Smooth muscle cell of the brain vasculature (primary cell): ENCODE results near the gene GPC6.

Experiments
- DNase-seq: peaks from one replicate; pipeline ENCODE4 v3.0.0-alpha.2; 2012; ENCODE audit warnings: low read depth, low spot score

Gene GPC6

DNA sequence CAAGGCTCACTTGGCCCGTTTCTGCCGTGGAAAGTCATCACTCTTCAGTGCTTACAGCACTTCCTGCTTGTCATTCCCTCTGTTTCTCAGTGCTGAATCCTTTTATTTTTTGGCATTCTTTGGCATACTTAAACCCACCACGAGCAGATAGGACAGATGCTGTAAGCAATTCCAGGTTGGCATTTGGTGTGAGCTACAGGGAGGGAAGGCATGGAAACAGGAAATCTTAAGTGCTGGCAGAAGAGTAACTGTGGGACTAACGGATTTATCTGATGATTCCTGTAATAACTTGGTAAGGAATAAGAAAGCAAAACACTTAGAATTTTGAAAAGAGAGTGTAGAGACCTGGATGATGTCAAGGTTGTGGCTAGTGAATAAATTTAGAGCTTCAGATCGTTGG is 273.4 kb downstream of the GPC6 start:
- no peak for DNase-seq

DNA sequence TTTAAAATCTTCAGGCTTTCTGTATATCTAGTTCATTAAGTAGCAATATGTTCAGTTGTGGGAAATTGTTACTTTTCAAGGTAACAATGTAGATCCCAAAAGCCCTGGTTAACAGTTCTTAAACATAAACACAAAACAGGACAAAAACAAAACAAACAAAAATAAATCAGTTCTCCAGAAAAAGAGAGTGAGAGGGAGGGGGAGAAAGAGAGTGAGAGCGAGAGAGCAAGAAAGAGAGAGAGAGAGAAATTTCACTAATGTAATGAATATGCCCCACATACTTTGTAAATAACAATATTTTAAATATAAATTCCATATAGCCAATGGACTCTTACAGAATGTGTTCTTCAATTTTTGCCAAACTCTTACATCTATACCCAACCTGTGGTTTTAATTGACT is 275.5 kb downstream of the GPC6 start:
- DNase-seq = no peak

DNA sequence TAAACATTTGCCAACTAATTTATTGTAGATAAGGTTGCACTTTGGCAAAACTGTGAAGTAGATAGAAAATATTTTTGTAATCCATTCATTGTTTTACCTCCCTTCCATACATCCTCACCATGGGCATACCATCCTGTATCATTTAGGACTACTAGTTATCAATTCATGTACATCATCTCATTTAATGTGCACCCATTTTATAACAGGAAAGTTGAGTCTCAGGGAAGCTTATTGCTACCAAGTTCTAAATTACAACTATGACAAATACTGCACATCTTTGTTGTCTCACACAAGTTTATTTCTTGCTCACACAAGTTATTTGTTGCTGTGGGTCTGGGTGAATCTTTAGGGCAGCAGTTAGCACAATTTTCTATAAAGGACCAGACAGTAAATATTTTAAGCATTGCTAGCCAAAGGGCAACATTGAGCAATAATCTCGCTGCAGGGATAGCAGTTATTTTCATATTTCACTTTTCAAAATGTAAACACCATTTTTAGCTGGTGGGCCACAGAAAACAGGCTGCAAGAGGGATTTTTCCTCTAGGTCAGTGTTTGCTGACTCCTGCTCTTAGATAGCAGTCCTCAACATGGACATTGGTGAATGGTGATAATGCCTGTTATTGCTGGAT is 276.5 kb downstream of the GPC6 start:
- DNase-seq = no peak

DNA sequence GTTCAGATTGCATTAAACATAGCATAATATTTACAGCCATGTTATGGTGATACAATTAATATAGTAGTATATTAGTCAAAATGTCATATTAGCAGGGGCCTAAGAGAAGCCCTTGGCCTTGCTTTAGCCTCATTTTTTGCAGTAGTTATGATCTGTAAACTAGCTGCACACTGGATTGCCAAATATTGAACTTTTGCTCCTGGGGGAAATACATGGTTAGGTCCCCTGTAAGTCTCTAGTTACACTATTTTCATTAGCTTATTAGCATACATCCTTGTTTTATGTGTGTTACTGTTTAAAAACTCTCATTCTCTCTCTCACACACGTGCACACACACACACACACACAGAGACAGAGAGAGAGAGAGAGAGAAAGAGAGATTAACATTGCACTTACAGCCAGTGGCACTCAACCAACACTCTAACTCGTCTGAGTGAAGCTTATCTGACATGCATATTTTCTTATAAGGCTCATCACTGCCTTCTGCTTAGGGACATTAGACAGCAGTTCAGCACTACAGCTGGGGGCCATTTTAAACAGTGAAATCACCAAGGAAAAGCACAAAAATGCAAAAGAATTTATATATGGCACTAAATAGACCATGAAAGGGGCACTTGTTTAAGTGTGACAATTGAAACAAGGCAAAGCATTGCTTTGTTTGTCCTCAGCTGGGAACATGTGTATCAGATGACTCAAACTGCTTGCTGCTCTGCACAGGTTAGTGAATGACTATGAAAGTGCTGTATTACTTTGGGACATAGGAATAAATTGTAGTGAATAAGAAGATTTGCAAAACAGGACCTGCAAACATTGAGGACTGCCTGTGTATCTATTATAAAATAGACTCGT is 278.7 kb downstream of the GPC6 start:
- DNase-seq = no peak

DNA sequence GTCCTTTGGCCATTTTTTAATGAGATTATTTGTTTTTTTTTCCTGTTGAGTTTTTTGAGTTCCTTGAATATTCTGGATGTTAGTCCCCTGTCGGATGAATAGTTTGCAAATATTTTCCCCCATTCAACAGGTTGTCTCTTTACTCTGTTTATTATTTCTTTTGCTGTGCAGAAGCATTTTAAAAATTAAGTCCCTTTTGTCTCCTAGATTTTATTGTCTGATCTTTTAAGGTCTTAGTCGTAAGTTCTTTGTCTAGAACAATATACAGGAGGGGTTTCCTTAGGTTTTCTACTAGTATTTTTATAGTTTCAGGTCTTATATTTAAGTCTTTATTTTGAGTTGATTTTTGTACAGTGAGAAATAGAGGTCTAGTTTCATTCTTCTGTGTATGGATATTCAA is 284.4 kb downstream of the GPC6 start:
- no peak for DNase-seq

DNA sequence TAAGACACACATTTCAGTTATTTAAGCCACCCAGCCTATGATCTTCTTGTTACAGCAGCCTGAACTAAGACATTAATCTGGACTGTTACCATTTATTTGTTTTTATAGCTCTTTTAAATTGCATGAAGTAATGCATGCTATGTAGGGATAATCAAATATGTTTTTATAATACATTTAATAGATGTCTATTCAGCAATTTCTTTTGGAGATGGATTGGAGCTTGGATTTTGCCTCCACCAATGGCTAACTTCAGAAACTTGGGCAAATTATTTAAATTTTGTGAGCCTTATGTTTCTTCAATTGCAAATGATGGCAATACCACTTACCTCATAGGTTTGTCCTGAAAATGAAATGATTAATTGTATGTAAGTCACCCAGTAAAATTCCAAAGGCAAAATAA is 288.7 kb downstream of the GPC6 start:
- DNase-seq = no peak

DNA sequence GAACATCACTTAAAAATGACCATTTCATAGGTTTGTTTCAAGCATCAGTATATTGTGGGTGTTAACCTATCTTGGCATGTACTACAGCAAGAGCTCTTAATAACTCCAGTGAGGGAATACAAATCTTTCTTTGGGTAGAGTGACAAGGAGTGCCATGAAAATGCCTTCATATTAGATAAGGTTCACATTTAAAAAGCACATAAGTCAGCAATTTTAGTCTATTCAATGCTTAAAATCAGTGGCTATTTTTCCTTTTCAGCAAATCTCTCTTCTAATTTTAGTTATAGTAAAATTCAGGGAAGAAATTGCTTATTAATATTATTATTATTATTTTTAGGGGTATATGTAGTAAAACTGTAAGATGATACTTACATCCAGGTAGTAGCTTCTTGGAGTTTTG is 291.1 kb downstream of the GPC6 start:
- no peak for DNase-seq

DNA sequence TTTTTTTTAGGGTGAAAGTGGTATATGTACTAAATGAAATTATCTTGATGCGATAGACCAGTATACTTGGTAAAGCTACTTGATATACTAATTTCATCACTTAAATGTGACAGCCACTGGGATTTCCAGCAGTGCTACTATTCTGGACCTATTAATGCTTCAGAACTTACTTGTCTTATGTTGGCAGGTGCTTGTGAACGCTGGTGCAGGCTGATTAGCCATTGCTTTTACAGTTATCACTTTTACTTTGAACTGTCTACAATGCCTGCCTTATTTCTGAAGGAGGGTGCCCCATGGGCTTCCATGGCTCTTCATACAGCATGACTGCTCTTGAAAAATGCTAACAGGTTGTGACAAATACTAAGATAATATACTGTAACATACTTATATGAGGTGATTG is 294.7 kb downstream of the GPC6 start:
- no peak for DNase-seq

DNA sequence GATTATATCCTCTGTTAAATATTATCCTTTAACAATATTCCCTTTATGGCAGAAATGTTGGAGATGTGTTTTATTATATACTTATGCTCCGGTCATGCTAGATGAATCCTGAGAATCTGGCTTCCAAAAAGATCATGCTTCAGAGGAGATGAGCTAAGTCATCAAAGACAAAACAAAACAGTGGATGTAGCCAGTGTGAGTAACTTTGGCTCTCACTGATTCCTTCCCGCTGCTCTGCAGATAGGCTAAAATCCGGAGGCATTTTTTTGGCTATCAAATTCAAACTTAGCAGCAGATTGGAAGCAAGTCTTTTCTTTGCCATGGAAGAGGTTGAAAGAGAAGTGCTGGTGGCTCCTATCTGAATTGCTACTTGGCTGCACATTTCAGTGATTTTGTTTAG is 295.9 kb downstream of the GPC6 start:
- DNase-seq = no peak

DNA sequence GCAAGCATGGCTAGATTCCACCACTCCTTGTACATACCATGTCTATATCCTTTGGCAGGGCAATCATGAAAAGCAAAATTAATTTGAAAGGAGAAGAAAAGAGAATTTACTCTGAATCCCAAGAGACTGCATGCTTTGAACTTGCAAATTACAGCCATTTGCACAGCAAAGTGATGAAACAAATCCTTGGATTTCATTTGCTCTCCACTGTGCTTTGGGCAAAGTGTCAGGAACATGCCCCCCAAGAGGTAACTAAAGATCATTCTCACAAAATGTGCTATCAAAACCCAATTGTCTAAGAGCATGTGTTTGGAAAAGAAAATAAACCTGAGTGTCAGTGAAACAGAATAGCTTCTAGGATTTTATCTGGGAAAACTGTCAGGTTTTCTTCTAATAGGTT is 298.5 kb downstream of the GPC6 start:
- DNase-seq = no peak

DNA sequence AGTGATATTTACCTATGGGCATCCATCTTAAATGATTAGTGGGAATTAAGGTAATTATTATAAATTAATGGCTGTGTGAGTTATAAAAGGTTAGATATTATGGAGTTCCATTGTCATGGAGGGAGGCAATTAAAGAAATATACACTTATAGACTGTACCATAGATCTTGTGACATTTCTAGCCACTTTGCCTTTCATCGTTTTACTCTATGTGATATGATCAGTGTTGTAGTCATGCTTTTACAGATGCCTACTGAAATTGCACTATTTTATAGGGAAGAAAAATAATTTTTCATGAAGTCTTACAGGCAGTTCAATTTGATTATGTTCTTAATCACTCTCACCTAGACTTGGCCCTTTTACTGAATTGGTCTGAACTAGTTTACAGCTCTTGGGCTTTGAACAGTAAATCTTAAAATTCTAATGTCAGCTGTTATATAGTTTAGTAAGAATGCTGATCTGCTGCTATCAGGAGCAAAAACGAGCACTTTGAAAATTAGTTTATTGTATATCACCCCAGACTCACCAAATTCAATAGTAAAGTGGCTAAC is 301.2 kb downstream of the GPC6 start:
- no peak for DNase-seq

DNA sequence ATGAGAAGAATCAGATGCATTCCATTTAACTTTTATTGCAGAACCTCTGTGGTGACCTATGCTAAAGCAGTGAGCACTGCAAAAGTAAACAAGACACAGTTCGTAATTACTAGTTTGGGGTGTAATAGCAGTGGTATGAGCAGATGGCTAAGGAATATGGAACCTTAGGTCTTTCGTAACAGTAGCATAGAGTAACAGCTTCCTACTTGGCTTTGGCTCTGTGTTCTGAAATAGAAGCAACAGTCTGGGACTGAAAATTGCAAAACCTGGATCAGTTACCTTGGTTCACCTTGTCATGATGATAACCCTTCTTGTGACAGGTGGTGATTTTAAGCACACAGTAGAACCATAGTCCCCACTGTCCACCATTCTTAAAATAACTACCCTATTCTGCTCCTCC is 303.4 kb downstream of the GPC6 start:
- no peak for DNase-seq

DNA sequence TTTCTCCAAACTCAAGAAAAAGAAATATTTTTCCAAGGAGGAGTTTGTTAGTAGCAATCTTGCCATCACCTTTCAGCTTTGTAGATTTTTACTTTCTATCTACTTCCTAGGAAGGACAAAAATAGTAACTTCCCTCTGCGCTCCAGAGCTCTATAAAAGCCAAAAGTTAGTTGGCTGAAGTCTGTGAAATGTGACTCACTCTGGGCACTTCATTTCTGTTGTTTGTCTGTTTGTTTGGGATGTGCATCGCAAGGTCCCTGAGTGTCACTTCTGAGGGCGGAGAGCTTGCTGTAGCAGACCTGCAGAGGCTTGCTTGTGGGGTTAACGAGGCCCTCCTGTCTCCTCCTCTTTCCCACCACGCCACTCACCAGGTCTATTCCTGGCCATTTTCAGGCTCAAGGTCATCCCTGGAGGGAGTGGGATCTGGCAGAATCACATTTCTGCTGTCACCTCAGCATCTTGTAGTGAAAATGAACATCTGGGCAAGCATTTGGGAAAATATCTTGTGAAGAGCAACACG is 307.6 kb downstream of the GPC6 start:
- DNase-seq = no peak

DNA sequence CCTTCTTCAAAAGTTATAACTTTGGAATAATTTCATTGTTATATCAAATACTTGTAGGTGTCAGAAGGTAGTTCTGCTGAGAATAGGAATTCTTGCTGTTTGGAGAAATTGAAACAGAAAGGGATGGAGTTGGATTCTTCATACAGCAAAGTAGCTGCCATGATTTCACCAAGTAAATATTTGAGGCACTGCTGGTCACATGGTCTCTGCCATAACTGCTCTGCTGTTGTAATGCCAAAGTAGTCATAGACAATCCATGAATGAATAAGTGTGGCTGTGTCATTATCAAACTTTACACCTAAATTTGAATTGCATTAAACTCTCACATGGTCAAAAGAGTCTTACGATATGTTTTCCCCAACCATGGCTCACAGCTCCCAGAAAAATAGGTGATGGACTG is 308.6 kb downstream of the GPC6 start:
- no peak for DNase-seq

DNA sequence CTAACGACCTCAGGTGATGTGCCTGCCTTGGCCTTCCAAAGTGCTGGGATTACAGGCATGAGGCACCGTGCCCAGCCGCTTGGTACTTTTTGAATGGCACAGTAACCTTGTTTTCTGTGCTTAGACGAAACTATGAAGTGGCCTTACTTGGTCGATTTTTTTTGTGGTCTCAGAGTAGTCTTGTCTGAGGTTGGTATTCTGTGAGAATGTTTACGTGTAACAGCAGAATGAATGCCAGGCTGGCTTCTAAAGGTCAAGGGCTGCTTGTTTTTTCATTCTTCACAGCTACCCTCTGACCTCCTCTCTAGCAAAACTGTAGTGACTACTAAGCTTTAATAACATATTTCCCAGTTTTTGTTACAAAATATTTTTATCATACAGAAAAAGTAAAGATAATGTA is 313.3 kb downstream of the GPC6 start:
- DNase-seq = no peak

DNA sequence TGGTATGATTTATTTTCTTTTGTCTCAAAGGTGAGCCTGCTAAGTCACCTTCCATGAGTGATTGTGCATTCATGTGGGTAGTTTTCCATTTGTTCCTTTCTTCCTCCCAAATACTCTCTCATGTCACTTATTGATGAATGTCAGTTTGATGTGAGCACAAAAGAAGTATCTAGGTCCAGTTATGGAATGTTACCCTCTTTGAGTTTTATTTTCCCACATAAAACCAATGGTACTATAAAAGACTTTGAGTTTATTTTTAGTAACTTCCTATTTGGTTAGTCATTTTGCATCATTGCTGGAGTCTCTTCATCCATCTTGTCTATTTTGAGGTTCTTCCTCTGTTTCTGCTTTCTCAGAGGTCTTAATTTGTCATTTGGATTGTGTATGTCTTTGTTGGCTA is 321.3 kb downstream of the GPC6 start:
- no peak for DNase-seq

DNA sequence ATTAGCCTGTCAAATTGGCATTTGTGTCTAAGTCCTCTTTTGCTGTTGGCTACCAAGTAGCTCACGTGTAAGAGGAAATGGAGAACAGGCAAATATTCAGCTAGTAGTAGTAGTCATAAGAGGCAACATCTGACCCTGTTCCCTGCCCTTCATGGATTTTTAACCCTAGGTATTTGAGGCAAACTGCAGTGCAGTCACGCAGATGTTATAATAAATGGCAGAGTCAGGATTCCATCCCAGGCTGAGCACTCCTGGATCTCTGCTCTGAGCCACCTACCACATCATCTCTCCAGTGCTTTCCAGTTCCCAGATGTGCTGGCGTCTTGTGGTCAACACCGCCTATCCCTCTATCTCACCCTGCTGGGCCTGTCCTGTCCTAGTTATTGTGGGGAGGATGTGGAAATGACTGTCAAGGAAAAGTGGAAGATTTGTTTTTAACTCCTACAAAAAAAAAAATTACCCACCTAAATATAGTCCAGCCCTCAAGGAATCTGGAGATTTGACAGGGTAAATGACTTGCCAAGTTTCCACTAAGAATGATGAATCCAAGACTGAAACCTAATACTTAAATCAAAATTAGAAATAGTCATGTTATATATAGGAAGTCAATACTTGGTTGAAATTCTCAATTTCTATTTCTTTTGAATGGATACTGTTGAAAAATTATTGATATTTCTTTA is 322.9 kb downstream of the GPC6 start:
- DNase-seq = no peak

DNA sequence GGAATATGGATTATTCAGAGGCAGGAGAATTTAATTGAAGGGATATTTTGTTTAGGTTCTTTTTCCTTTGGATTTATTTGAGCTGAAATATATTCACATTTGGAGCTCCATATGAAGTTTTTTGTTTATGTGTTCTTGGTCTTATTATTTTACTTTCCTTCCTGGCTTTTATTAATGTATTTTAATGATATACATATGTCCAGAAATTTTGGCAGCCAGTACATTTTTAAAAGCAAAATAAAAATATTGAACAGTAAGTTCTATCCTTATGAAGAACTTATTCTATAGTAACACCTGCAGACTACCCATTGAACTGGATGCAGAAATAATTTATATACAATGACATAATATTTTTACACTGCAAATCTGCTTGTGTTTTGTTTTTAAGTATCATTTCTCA is 323.6 kb downstream of the GPC6 start:
- no peak for DNase-seq

DNA sequence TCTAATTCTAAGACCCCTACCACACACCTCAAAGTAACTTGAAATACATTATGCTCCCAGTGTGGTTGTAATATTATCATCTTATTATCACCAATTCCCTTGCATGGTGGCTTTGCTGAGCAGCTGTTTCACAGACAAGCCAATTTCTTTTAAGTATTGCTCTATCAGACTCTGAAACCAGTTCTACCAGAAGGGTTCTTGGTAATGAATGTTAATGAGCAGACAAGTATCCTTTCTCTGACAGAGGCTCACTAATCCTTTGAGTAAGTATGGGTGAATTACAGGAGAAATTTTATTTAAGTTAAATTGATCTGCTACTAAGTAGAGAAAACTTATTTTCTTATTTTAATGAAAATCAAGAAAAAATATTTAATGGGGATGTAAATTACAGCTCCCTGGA is 326.0 kb downstream of the GPC6 start:
- no peak for DNase-seq

DNA sequence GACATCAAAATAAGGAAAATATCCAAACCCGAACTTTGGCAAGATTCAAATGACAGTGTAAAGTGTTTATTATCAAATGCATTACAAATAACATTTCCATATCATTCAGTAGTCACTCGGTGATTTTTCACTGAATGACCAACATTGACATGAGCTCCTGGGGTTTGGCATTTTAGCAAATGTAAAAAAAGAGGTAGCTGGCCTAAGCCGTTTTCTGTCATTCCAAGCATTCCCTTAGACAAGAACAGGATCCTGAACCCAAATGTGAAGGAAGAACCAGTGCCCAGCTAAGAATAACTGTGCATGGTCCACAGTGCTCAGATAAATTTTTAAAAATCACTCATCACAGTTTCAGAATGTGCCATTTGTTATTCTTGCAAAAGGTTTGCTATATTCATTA is 327.9 kb downstream of the GPC6 start:
- no peak for DNase-seq

DNA sequence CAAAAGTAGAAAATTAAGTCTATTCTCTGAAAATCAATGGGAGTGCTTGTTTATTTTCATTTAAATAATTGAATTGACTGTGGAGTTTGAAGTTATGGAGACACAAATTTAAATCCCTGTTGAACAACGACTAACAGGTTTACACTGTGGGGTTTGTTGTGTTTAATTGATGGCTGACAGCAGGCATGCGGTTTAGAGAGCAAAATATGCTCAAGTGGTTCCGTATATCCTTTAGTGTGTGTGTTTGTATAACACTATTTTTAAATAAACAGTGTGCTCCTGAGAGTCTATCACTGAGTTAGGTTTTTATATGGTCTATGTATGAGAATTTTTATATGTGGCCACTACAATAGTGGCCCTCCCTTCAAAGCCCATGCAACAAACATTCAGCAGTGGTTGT is 332.0 kb downstream of the GPC6 start:
- DNase-seq = no peak

DNA sequence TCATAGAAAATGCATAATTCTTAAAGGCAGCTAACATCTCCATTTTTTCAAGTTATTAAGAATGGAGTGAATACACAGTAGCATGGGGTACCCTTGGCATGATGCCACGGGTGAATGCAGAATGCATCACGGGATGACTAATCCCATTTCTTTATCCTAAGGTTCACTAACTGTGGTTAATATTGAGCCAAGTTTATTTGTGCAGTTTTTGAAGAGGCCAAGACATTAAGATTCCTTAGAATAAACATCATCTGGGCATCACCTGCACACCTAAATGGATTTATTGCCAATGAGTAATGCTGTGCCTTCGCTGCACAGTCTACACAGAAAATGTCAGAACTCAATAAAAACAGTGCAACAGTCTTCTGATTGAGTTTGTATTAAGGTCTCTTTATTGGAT is 333.1 kb downstream of the GPC6 start:
- peak; percentile 29 for DNase-seq
